RWPE2 (cell line): ENCODE results near the gene ARHGAP26.

Experiments used
- ATAC-seq: fragments of 200-7000 bp; cut with Tn5 transposase; 3 replicates; pipeline ENCODE4 v1.9.1; 2021; ENCODE audit warnings: low read depth
- DNase-seq: peaks from one replicate; pipeline ENCODE4 v3.0.0-alpha.2; 2020; ENCODE audit warnings: low spot score
- H3K27ac ChIP-seq: fragments of 450-650 bp; 2 replicates; pipeline ENCODE4 v1.5.1; 2017; ENCODE audit warnings: mild to moderate bottlenecking; ENCODE audit not compliant: poor library complexity, severe bottlenecking
- H3K27me3 ChIP-seq: fragments of 250-450 bp; sonication (Bioruptor Pico); 2 replicates; pipeline ENCODE4 v1.5.1; 2021; ENCODE audit warnings: mild to moderate bottlenecking, moderate library complexity; ENCODE audit not compliant: insufficient read depth, poor library complexity, severe bottlenecking
- H3K36me3 ChIP-seq: fragments of 250-450 bp; sonication (Bioruptor Pico); 2 replicates; pipeline ENCODE4 v1.5.1; 2020; ENCODE audit warnings: low read depth, mild to moderate bottlenecking, moderate library complexity
- H3K4me1 ChIP-seq: fragments of 250-450 bp; sonication (Bioruptor Pico); 2 replicates; pipeline ENCODE4 v1.5.1; 2021; ENCODE audit warnings: mild to moderate bottlenecking, moderate library complexity; ENCODE audit not compliant: insufficient read depth, poor library complexity, severe bottlenecking
- H3K4me3 ChIP-seq: fragments of 250-450 bp; sonication (Bioruptor Pico); 2 replicates; pipeline ENCODE4 v1.5.1; 2021; ENCODE audit warnings: mild to moderate bottlenecking, moderate library complexity; ENCODE audit not compliant: severe bottlenecking
- H3K9me3 ChIP-seq: fragments of 250-450 bp; sonication (Bioruptor Pico); 2 replicates; pipeline ENCODE4 v1.5.1; 2021; ENCODE audit warnings: mild to moderate bottlenecking, moderate library complexity; ENCODE audit not compliant: severe bottlenecking
- TF ChIP-seq, protein P1 (sequence below): fragments of 450-650 bp; IDR thresholded peaks from one replicate; pipeline ENCODE4 v1.5.1; 2017; ENCODE audit warnings: mild to moderate bottlenecking, moderate library complexity; ENCODE audit not compliant: poor library complexity, severe bottlenecking

ARHGAP26 gene

DNA sequence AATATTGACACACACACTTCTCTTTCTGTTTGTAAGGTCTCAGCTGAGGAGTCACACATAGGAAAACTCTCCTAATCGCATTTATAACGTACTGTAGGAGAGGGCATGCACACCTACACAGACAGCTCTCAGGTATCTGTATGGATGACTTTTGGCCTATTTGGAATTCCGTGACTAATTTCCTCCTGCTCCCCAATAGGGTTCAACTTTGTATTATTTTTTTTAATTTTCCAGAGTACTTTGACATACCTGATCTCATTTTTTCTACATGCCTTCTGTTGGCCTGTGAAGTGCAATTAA, 195.9 kb downstream of the ARHGAP26 start:
- Histone ChIP-seq H3K4me3 (no peak overlapping the region), H3K9me3 (no peaks in the 10 kb centered on the region), H3K27ac (peak overlapping the region; percentile 10), H3K4me1 (peaks cover 14% of the 10 kb centered on the region), H3K36me3 (no peaks in the 10 kb centered on the region), H3K27me3 (no peaks in the 10 kb centered on the region)
- DNase-seq (no peak), ATAC-seq (peak; percentile 90)
- TF ChIP-seq, protein P1, sequence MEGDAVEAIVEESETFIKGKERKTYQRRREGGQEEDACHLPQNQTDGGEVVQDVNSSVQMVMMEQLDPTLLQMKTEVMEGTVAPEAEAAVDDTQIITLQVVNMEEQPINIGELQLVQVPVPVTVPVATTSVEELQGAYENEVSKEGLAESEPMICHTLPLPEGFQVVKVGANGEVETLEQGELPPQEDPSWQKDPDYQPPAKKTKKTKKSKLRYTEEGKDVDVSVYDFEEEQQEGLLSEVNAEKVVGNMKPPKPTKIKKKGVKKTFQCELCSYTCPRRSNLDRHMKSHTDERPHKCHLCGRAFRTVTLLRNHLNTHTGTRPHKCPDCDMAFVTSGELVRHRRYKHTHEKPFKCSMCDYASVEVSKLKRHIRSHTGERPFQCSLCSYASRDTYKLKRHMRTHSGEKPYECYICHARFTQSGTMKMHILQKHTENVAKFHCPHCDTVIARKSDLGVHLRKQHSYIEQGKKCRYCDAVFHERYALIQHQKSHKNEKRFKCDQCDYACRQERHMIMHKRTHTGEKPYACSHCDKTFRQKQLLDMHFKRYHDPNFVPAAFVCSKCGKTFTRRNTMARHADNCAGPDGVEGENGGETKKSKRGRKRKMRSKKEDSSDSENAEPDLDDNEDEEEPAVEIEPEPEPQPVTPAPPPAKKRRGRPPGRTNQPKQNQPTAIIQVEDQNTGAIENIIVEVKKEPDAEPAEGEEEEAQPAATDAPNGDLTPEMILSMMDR = no peak

GRCh38 chr5:142969186-142969585, 199.0 kb downstream of the ARHGAP26 start:
- TF ChIP-seq, protein P1 = no peak
- Histone ChIP-seq H3K9me3 (no peaks in the 10 kb centered on the region), H3K36me3 (no peaks in the 10 kb centered on the region), H3K27me3 (no peaks in the 10 kb centered on the region), H3K4me1 (peaks cover 14% of the 10 kb centered on the region), H3K27ac (no peak overlapping the region), H3K4me3 (no peak overlapping the region)
- ATAC-seq (no peak), DNase-seq (no peak)

GRCh38 chr5:142969624-142970439, 199.7 kb downstream of the ARHGAP26 start:
- DNase-seq (no peak), ATAC-seq (no peak)
- no peak overlapping the region for H3K27ac ChIP-seq
- no peaks in the 10 kb centered on the region for H3K9me3 ChIP-seq
- peaks cover 14% of the 10 kb centered on the region for H3K4me1 ChIP-seq
- H3K36me3 ChIP-seq = no peaks in the 10 kb centered on the region
- TF ChIP-seq, protein P1 = no peak
- H3K27me3 ChIP-seq = no peaks in the 10 kb centered on the region
- H3K4me3 ChIP-seq = no peak overlapping the region

- no peak overlapping the region for H3K4me3 ChIP-seq
- H3K4me1 ChIP-seq = peaks cover 11% of the 10 kb centered on the region
- H3K27ac ChIP-seq = no peak overlapping the region
- H3K27me3 ChIP-seq = no peaks in the 10 kb centered on the region
- TF ChIP-seq, protein P1 = no peak
- H3K9me3 ChIP-seq = no peaks in the 10 kb centered on the region
- no peaks in the 10 kb centered on the region for H3K36me3 ChIP-seq
- ATAC-seq (no peak), DNase-seq (no peak)
Measured at GRCh38 chr5:142970440-142971030, 200.4 kb downstream of the ARHGAP26 start.

DNA sequence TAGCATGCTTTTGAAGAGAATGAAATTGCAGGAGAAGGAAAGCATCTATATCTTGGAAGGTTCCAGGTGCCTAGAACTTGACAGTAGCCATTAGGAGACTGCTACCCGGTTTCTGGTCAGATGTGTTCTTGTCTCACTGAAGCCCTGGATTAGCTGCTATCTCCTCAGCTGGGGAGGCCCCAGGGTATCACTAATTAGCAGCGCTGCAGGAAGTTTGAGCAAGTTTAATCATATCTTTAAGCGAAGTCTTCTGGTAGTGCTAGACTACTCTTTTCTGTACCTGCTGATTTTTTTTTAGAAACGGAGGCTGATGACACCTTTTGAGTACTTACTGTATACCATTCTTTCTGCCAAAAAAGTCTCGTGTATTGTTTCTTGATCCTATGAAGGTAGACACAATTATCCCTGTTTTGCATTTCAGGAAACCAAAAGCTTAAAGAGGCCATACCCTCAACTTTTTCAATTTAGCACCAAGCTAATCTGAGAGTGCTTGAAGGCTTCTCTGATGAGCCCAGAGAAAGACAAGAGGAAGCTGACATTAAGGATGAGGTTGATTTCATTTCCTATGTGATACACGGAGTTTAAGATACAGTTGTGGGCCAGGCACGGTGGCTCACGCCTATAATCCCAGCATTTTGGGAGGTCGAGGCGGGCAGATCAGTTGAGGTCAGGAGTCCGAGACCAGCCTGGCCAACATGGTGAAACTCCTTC, 201.3 kb downstream of the ARHGAP26 start:
- no peak for DNase-seq
- Histone ChIP-seq H3K27ac (no peak overlapping the region), H3K36me3 (no peaks in the 10 kb centered on the region), H3K4me1 (peaks cover 2% of the 10 kb centered on the region), H3K27me3 (no peaks in the 10 kb centered on the region), H3K9me3 (no peaks in the 10 kb centered on the region), H3K4me3 (no peak overlapping the region)
- ATAC-seq = no peak
- TF ChIP-seq, protein P1 = no peak
